SK-N-MC (cell line): Measurements from ENCODE around the gene MTA1.

Experiments used
- DNase-seq: peaks from one replicate; pipeline ENCODE4 v3.0.0-alpha.2; 2011; ENCODE audit warnings: low read depth, low spot score
- H3K27ac ChIP-seq: fragments of 200-600 bp; sonication (generic); 2 replicates; pipeline ENCODE4 v1.5.1; 2016; ENCODE audit warnings: mixed run types
- H3K36me3 ChIP-seq: fragments of 200-600 bp; sonication (generic); 2 replicates; pipeline ENCODE4 v1.6.1; 2017; ENCODE audit warnings: antibody characterized with exemption, low read length, mixed read lengths; ENCODE audit not compliant: insufficient read depth
- H3K4me3 ChIP-seq: fragments of 200-600 bp; sonication (generic); 2 replicates; pipeline ENCODE4 v1.5.1; 2016
- H3K9ac ChIP-seq: fragments of 200-600 bp; sonication (generic); 2 replicates; pipeline ENCODE4 v1.8.0; 2017; ENCODE audit warnings: mixed run types, mixed read lengths; ENCODE audit not compliant: insufficient read length
- H3K9me3 ChIP-seq: fragments of 200-600 bp; sonication (generic); 2 replicates; pipeline ENCODE4 v1.6.1; 2017; ENCODE audit warnings: low read depth, mild to moderate bottlenecking, antibody characterized with exemption, low read length, moderate library complexity, mixed read lengths
- EZH2 ChIP-seq: fragments of 200-600 bp; sonication (generic); IDR thresholded peaks from one replicate; pipeline ENCODE4 v1.6.1; 2017; ENCODE audit warnings: antibody characterized with exemption
- FOXP2 ChIP-seq: optimal IDR thresholded peaks from 2 replicates; pipeline ENCODE3; 2011; ENCODE audit warnings: mild to moderate bottlenecking, moderate library complexity; ENCODE audit not compliant: insufficient read depth; ENCODE audit errors: extremely low read length, control extremely low read depth
- POLR2AphosphoS5 ChIP-seq: IDR thresholded peaks from 2 replicates; pipeline ENCODE4 v1.6.1; 2012; ENCODE audit warnings: mild to moderate bottlenecking, low read depth, low read length, borderline replicate concordance

MTA1 gene

DNA sequence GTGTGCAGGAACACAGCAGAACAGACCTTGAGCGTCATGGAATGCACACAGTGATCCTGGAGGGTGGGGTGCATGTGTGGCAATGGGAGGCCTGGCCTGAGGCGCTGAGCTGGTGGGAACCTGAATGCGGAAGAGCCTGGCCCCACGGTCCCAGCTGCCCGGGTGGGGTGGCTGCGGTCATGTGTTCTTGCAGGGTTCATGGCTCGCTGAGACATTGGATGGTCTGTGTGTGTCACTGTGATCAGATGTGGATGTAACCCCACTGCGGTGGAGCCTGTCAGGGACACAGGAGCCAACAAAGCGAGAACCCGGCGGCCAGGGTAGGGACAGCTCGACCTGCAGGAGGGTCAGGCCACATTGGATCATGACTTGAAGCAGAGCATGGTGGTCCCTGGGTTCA, 23.2 kb downstream of the MTA1 start:
- Histone ChIP-seq H3K4me3 (no peak overlapping the region), H3K9ac (no peak overlapping the region), H3K9me3 (no peaks in the 10 kb centered on the region), H3K27ac (no peak overlapping the region; the same call in 1 of the 2 replicates), H3K36me3 (peaks cover 8% of the 10 kb centered on the region)
- DNase-seq = no peak
- no peak; the same call in 1 of the 2 replicates for TF ChIP-seq POLR2AphosphoS5

DNA sequence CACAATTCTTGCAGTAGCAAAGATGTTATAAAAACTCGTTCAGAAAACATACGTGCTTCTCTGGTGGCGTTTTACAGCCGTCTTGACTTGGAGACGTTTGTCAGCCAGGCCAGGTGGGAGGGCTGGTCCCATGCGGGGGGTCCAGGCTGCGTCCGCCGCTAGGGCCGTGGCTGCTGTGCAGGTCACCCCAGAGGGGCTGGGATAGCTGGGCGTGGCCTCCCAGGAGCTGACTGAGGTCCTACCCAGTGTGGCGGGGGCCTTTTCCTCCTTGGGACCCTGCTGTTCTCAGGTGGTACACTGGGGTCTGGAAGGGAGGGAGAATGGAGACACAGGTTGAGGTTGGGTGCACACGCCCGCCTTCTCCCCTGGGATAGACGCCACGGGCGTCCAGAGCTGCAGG, 25.2 kb downstream of the MTA1 start:
- Histone ChIP-seq H3K9me3 (no peaks in the 10 kb centered on the region), H3K27ac (no peak overlapping the region), H3K36me3 (peaks cover 16% of the 10 kb centered on the region), H3K4me3 (no peak overlapping the region), H3K9ac (no peak overlapping the region)
- DNase-seq = no peak
- TF ChIP-seq FOXP2 (no peak), POLR2AphosphoS5 (no peak), EZH2 (no peak)

GRCh38 chr14:105445290-105445689, 25.7 kb downstream of the MTA1 start:
- TF ChIP-seq FOXP2 (no peak), EZH2 (no peak), POLR2AphosphoS5 (no peak; the same call in 1 of the 2 replicates)
- peaks cover 19% of the 10 kb centered on the region for H3K36me3 ChIP-seq
- H3K9ac ChIP-seq = no peak overlapping the region
- DNase-seq = no peak
- peak overlapping the region; percentile 31; the same call in 1 of the 2 replicates for H3K27ac ChIP-seq
- no peaks in the 10 kb centered on the region for H3K9me3 ChIP-seq
- H3K4me3 ChIP-seq = no peak overlapping the region

DNA sequence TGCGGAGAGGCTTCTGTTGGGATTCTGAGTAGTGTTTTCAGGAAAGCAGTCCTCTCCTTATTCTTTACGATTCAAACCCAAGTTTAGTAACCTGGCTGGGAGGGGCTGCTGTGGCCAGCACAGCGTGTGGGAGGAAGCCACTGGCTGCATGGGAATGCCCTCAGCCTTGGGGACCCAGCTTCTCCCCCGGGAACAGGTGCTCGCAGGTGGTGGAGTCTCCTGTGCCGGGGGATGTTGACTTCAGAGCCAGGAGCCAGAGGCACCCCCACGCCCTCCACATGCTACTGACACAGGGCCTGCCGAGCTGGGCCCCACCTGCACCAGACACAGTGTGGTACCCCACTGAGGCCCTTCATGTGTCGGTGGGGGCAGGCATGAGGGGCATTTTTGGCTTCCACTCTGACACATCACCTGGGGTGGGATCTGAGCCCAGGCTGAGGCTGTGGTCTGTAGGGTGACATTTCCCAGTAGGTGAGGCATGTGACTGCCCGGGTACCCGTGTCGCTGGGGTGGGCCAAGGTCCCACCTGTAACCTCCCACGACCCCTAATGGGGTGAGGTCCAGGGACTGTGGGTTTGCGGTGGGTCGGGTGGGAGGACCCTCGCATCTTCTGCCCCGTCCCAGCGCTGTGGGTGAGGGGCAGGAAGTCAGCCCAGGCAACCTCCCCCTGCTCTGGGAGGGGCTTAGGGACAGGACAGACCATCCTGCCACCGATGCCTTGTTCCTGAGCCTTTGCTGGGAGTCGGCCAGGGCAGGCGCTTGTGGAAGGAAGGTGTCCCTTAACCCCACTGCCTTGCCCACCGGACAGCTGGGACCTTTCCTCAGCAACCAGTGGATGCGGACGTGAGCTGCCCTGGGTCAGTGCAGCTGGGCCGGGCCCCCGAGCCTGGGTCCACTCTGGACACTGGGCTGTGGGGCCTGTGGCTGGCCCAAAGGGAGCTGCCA, 26.5 kb downstream of the MTA1 start:
- Histone ChIP-seq H3K9me3 (no peaks in the 10 kb centered on the region), H3K27ac (peak overlapping the region; percentile 31; the same call in 1 of the 2 replicates), H3K36me3 (peaks cover 25% of the 10 kb centered on the region), H3K4me3 (no peak overlapping the region), H3K9ac (no peak overlapping the region)
- TF ChIP-seq POLR2AphosphoS5 = no peak
- TF ChIP-seq FOXP2 = no peak
- no peak for TF ChIP-seq EZH2
- no peak for DNase-seq

GRCh38 chr14:105446971-105447370, 27.3 kb downstream of the MTA1 start:
- H3K36me3 ChIP-seq = peaks cover 23% of the 10 kb centered on the region
- H3K27ac ChIP-seq = no peak overlapping the region
- DNase-seq = no peak
- H3K9ac ChIP-seq = no peak overlapping the region
- TF ChIP-seq EZH2 = no peak
- no peak for TF ChIP-seq FOXP2
- TF ChIP-seq POLR2AphosphoS5 = no peak
- H3K9me3 ChIP-seq = no peaks in the 10 kb centered on the region
- H3K4me3 ChIP-seq = no peak overlapping the region

- Histone ChIP-seq H3K27ac (no peak overlapping the region; the same call in 1 of the 2 replicates), H3K9me3 (no peaks in the 10 kb centered on the region), H3K9ac (no peak overlapping the region), H3K4me3 (no peak overlapping the region), H3K36me3 (peaks cover 26% of the 10 kb centered on the region; the same call in 1 of the 2 replicates)
- no peak for DNase-seq
- TF ChIP-seq POLR2AphosphoS5 (no peak; the same call in 1 of the 2 replicates), EZH2 (no peak), FOXP2 (no peak)
Observed at GRCh38 chr14:105447651-105448640, 28.3 kb downstream of the MTA1 start.

- DNase-seq = no peak
- Histone ChIP-seq H3K9me3 (no peaks in the 10 kb centered on the region), H3K36me3 (peaks cover 28% of the 10 kb centered on the region; the same call in 1 of the 2 replicates), H3K9ac (no peak overlapping the region), H3K4me3 (no peak overlapping the region), H3K27ac (no peak overlapping the region)
- no peak for TF ChIP-seq FOXP2
- TF ChIP-seq EZH2 = no peak
- no peak; the same call in 1 of the 2 replicates for TF ChIP-seq POLR2AphosphoS5
Observed at GRCh38 chr14:105448706-105449111, 29.1 kb downstream of the MTA1 start.
